HG02623 (cell line): Measurements from ENCODE around the gene TGM2.

Source experiments
- ATAC-seq: cut with Tn5 transposase; IDR thresholded peaks from one replicate; pipeline ENCODE4 v1.9.1; 2021; ENCODE audit warnings: moderate library complexity; ENCODE audit not compliant: unreplicated experiment

The TGM2 gene

GRCh38 chr20:38162878-38163875 lies 1.9 kb downstream of the TGM2 start:
- no peak for ATAC-seq

DNA sequence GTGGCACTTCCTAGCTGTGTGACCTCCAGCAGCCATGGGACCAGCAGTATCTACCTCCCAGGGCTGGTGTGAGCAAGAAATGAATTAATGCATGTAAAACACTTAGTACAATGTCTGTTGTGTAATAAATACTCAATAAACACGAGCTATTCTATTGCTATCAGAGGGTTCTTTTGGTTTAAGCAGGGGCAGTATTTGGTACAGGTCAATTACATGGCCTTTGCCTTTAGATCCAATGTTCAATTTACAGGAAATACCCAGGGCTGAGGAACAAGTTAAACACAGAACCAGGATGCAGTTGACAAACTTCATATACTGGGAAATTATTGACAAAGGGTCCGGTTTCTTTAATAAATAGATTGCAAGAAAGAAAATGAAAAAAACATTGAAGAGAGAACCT lies 2.9 kb downstream of the TGM2 start:
- ATAC-seq = no peak

DNA sequence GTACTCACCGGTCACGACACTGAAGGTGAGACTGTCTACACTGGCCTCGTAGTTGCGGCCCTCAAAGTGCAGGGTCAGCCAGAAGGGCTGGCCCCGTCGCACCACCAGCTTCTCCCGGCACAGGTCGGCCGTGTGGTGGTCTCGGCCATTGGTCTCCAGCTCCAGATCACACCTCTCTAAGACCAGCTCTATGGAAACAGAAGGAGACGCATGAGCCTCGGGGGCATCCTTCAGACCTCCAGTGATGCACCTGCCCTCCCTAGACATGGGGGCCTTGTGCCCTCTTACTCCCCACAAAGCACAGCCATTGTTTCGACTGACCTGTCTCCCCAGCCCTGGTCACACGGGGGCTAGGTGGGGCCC lies 3.7 kb downstream of the TGM2 start:
- ATAC-seq = no peak

DNA sequence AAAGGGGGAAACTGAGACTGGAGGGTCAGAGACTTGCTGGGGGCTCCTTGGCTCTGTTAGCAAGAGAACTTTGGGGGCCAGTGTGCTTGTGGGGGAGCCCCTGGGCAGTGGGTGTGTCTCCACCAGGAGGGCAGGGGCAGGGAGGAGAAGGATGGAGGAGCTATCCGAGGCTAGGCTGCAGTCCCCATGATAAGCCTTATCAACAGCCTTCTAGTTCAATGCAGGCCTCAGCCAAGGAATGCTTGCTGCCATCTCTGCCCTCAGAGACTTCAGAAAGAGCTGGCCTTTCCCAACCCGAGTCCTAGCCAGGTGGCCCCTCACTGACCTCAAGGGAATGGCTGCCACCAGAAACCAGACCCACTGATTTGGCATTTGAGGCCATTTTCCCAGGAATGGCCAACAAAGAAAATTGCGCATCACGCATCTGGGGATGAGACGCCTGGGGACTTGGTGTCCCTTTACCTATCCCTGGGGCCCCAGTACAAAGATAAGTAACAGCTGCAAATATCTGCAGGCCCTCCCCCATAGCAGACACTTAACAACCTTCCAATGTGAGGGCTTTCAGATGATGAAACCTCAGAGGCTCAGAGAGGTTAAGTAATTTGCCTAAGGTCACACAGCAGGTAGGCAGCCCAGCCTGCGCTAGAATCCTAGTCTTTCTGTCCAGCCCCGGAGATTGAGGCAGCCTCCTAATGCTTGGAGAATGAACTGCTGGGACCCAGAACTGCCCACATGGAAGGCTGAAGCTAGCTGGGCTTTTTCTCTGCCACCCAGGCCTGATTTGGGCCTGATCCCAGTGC lies 4.9 kb downstream of the TGM2 start:
- no peak for ATAC-seq

DNA sequence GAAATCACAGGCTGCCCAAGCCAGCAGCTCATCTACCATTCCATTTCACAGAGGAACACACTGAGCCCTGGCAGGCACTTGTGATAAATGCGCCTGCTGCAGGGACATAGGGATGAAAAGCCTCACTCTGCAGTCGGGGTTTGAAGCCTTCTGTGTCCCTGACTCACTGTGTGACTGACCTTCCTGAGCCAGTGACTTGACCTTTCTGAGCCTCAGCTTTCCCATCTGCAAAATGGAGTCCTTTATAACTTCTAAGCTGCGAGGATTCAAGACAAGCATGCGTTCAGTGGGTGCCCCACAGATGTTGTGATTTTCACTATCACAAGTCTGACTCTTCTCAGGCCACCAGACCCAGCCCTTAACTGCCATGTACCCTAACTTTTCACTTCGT lies 5.5 kb downstream of the TGM2 start:
- ATAC-seq = no peak

DNA sequence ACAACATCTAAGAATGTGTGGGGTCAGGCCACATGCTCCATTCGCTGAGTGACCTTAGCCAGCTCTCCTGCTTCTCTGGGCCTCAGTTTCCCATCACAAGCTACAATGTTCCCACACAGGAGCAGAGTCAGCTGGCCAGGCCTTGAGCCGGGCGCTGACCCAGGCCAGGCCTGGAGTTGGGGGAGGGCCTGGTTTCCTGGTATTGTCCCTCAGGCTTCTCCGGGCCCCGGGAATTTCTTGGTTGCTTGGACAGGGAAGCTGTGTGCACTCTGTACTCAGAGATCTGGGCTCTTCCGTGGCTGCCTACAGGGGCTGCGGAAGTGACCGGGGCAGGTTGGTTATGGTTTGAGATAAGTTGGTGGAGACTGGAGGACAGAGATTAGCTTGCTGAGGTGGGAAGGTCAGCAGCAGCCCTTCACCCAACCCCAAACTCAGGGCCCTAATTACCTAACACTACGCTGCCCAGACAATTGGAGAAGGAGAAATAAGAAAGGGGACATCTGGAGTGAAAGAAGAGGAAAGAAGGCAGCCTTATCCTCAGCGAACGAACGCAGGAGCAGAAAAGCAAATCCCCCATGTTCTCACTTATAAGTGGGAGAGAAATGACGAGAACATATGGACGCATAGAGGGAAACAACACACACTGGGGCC lies 6.2 kb downstream of the TGM2 start:
- ATAC-seq = no peak

- ATAC-seq = no peak
Observed at GRCh38 chr20:38157635-38158495, 7.2 kb downstream of the TGM2 start.

DNA sequence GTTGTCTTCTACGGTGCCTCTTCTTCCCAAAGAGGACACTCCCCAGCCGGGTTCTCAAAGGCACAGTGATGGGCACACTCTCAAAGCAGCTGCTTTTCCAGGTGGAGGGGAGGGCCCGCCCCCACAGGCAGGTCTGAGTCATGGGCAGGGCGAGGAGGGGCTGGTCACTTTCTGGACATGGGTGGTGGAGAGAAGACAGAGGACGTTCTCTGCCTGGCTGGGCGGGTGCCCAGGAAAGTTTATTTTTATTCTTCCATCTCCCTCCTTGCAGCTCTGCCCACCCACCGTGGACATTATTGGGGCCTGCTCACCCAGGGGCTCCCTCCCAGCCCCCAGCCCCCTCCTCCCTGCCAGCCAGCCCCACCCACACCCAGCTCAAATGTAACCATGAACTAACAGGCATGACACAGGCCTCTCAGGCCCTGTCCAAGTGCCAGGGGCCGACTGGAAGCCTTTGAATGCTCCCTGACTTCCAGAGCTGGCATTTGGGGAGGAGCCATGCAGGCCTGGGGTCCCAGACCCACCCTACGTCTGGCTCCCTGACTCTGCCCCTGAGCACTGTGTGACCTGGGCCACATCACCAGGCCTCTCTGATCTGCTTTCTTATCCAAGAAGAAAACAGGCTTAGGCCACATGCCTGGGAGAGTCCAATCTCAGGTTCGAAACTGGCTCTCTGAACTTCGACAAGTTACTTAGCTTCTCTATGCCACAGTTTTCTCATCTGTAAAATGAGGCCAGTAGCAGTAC lies 8.0 kb downstream of the TGM2 start:
- no peak for ATAC-seq

- no peak for ATAC-seq
Observed at GRCh38 chr20:38156280-38156679, 8.8 kb downstream of the TGM2 start.

DNA sequence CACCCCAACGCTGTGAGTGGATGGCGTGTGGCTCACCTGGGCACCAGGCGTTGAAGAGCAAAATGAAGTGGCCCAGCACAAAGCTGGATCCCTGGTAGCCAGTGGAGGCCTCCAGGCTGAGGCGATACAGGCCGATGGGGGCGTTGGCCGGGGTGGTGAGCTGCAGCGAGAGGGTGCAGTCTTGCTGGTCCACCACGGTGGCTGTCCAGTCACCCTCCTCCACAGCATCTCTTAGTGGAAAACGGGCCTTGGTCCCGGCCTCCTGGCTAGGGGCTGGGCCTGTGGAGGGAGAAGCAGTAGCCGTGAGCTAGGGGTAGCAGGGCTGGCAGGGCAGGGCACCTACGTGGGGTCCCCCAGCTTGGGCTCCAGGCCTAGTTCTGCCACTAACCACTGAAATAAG lies 9.3 kb downstream of the TGM2 start:
- ATAC-seq = no peak

- ATAC-seq = no peak
Observed at GRCh38 chr20:38153401-38153800, 11.7 kb downstream of the TGM2 start.

DNA sequence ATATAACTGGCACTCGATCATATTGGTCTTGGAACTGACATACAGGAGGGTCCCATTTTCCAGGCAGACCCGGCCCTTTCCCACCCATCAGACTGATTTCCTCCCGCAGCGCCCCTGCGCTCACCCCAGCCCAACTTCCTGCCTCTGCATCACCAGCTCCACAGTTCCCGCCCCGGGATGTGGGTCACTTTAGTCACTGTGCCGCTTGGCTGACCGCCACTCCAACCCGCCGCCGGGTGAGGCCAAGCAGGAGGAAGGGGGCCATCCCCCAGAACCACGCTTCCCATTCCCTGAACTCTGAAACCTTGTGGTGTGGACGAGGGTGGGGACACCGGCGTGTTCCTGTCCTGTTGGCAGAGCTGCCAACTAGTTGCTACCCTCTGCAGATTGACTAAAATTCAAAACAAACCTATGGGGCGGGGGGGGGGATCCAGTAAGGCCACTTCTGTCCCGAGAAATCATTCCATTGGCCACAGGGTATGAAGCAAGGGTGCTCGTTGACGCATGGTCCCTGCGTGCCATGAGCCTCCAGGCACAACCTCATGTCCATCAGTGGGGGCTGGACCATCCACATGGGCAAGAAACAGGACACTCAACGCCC lies 12.3 kb downstream of the TGM2 start:
- no peak for ATAC-seq

GRCh38 chr20:38152175-38152620 lies 12.9 kb downstream of the TGM2 start:
- no peak for ATAC-seq

DNA sequence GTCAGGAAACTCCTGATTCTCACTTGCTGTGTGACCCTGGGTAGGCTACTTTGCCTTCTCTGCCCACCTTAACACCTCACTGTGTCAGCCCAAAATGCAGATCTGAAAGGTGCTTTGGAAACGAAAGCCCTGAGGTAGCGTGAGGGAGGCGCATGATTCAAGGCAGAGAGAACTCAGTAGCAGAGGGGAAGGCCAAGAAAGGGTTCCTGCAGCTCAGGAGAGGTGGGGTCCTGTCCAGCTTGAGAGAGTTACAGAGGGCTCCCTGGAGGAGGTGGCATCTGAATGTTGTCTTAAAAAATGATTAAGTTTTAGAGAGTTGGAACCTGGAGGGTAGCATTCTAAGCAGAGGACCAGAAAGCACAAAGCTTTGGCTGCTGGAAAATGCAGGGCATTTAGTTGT lies 13.6 kb downstream of the TGM2 start:
- ATAC-seq = no peak

- no peak for ATAC-seq
Observed at GRCh38 chr20:38150335-38151170, 14.5 kb downstream of the TGM2 start.

DNA sequence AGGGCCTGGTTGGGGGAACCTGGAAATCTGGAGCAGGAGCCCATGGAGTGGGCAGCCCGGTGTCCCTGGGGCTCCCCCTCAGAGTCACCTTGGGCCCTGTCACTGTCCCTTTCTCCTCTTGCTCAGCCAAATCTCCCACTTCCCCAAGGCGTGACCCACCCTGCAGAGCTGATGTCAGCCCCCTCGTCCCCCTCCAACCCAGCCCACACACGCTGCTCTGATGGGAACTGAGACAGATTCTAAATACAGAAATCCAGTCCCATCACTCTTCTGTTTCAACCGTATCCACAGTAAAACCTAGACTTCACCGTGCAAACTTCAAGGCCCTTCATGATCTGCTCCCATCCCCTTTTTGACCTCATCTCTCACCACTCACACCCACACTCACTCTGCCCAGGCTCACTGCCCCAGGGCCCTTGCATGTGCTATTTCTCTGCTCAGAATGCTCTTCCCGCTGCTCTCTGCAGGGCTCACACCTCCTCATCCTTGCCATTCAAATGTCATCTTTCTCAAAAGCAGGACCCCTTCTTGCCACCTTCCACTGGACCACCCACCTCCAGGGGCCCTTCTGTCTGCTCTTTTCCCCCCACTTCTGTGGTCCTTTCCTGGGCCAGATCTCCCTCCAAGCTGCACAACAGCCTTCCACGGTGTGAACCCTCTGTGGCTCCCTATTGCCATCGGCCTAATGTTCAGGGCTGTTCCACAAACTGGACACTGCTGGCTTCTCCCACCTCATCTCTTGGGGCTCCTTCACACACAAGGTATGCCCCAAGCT lies 16.6 kb downstream of the TGM2 start:
- no peak for ATAC-seq

- ATAC-seq = no peak
Observed at GRCh38 chr20:38147751-38148150, 17.3 kb downstream of the TGM2 start.

DNA sequence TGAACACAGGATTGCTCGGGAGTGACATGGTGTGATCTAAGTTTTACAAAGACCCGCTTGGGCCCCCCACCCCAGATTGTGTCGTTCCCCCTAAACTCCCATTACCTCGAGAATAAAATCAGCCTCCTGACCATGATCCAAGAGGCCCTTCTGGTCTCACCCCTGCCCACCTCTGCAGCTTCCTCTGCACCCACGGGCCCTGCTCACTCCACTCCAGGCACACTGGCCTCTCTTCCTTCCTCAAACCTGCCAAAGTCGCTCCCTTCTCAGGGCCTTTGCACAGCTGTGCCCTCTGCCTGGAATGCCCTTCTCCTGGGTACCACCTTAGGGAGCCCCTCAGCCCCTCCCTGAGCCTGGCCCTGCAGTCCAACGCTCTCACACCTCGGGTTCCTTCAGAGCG lies 17.9 kb downstream of the TGM2 start:
- ATAC-seq = no peak
